NCI-H2029 (cell line): ENCODE measurements around the gene CRYGD.
"Not testable (repeated sequence)": the region's sequence is repeated elsewhere in the genome, so short reads cannot be mapped to it uniquely, and the experiment has no call there.

ENCODE experiments used
- DNase-seq: peaks from one replicate; lab custom pipeline; 2025; lab: John Stamatoyannopoulos, UW

CRYGD gene

GRCh38 chr2:208124013-208124715 lies at the start of gene CRYGD:
Gene CRYGD (minus strand): TSS chr2:208124524. CDS start chr2:208124473, 51 bp downstream.
- DNase-seq = not testable (repeated sequence)

GRCh38 chr2:208172125-208172524 lies 47.8 kb upstream of the CRYGD start:
- no peak for DNase-seq

GRCh38 chr2:208164951-208165755 lies 40.8 kb upstream of the CRYGD start:
- DNase-seq = no peak

GRCh38 chr2:208163489-208163888 lies 39.2 kb upstream of the CRYGD start, which contains the start of gene CRYGA:
Gene CRYGA (minus strand): TSS chr2:208163589. CDS start chr2:208163556, 33 bp downstream.
- DNase-seq = no peak

- DNase-seq = no peak
These were observed 32.1 kb upstream of the CRYGD start for GRCh38 chr2:208156439-208156838.

GRCh38 chr2:208153156-208153555 lies 28.8 kb upstream of the CRYGD start:
- DNase-seq = no peak

- DNase-seq = no peak
These were observed 26.6 kb upstream of the CRYGD start for GRCh38 chr2:208150956-208151355.

- DNase-seq = no peak
These were observed 25.8 kb upstream of the CRYGD start for GRCh38 chr2:208150094-208150493.

GRCh38 chr2:208148803-208149202 lies 24.5 kb upstream of the CRYGD start:
- DNase-seq = no peak

- DNase-seq = no peak
These were observed 23.4 kb upstream of the CRYGD start for GRCh38 chr2:208147759-208148158.

- no peak for DNase-seq
These were observed 22.7 kb upstream of the CRYGD start for GRCh38 chr2:208147008-208147407.

GRCh38 chr2:208146006-208146405 lies 21.7 kb upstream of the CRYGD start, which contains the start of gene CRYGB:
Gene CRYGB (minus strand): TSS chr2:208146158. CDS start chr2:208146120, 38 bp downstream.
- DNase-seq = no peak

GRCh38 chr2:208142925-208143799 lies 18.8 kb upstream of the CRYGD start:
- peak; percentile 37 for DNase-seq

- no peak for DNase-seq
These were observed 18.1 kb upstream of the CRYGD start for GRCh38 chr2:208142240-208142924.

GRCh38 chr2:208139447-208139846 lies 15.1 kb upstream of the CRYGD start:
- no peak for DNase-seq

GRCh38 chr2:208138334-208138733 lies 14.0 kb upstream of the CRYGD start:
- DNase-seq = not testable (repeated sequence)

- DNase-seq = no peak
These were observed 12.4 kb upstream of the CRYGD start for GRCh38 chr2:208136716-208137094.

- DNase-seq = no peak
These were observed 11.7 kb upstream of the CRYGD start for GRCh38 chr2:208135794-208136715.

- DNase-seq = peak; percentile 76
These were observed 10.7 kb upstream of the CRYGD start for GRCh38 chr2:208134928-208135586.

- DNase-seq = no peak
These were observed 6.4 kb upstream of the CRYGD start for GRCh38 chr2:208130712-208131110.
